ENCODE measurements around the gene LRP5.

LRP5 gene

DNA sequence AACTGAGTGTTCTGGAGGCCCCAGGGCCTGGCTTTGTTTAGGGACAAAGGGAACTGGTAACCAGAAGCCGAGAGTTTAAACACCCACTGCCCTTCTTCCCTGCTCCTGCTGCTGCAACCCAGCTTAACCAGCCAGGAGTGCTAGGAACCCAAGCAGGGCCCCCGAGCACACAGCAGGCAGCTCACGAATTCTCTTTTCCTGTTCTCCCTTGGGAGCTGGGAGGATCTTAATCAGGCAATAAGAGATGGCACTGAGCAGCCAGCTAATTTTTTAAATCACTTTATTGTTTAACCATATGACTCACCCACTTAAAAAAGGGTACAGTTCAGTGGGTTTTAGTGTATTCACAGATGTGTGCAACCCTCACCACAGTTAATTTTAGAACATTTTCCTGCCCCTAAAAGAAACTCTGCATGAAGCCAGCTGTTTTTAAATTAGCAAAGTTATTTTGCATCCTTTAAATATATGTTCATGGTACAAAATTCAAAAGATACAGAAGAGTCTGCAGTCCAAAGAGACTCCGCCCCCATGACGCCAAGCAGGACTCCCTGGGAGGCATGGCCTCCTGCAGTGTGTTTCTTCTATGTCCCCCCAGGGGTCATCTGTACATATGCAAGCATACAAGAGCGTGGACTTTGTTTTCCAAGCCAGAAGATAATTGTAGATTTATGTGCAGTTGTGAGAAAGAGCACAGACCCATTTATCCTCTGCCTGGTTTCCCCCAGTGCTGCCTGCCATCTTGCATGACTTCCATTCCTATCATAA lies 129.3 kb downstream of the LRP5 start:
- Histone ChIP-seq H3K4me2 (no peak overlapping the region), H3K4me1 (ENCODE audit: low read depth, poor library complexity, severe bottlenecking) (no peaks in the 10 kb centered on the region), H3K27ac (no peak overlapping the region), H2AFZ (ENCODE audit: low read depth) (no peak overlapping the region), H4K20me1 (ENCODE audit: insufficient read depth) (no peaks in the 10 kb centered on the region), H3K9ac (no peak overlapping the region), H3K79me2 (ENCODE audit: insufficient read depth, low read depth) (no peaks in the 10 kb centered on the region), H3K36me3 (ENCODE audit: insufficient read depth) (no peaks in the 10 kb centered on the region), H3K27me3 (ENCODE audit: insufficient read depth, low read depth) (no peaks in the 10 kb centered on the region), H3K4me3 (IDR thresholded peaks at IDR 0.05; ENCODE audit: insufficient read depth, low read depth, low read length) (no peak overlapping the region)
- TF ChIP-seq, protein P1, sequence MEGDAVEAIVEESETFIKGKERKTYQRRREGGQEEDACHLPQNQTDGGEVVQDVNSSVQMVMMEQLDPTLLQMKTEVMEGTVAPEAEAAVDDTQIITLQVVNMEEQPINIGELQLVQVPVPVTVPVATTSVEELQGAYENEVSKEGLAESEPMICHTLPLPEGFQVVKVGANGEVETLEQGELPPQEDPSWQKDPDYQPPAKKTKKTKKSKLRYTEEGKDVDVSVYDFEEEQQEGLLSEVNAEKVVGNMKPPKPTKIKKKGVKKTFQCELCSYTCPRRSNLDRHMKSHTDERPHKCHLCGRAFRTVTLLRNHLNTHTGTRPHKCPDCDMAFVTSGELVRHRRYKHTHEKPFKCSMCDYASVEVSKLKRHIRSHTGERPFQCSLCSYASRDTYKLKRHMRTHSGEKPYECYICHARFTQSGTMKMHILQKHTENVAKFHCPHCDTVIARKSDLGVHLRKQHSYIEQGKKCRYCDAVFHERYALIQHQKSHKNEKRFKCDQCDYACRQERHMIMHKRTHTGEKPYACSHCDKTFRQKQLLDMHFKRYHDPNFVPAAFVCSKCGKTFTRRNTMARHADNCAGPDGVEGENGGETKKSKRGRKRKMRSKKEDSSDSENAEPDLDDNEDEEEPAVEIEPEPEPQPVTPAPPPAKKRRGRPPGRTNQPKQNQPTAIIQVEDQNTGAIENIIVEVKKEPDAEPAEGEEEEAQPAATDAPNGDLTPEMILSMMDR (conservative IDR thresholded peaks at IDR 0.05; ENCODE audit: low read depth, low read length): no peak

DNA sequence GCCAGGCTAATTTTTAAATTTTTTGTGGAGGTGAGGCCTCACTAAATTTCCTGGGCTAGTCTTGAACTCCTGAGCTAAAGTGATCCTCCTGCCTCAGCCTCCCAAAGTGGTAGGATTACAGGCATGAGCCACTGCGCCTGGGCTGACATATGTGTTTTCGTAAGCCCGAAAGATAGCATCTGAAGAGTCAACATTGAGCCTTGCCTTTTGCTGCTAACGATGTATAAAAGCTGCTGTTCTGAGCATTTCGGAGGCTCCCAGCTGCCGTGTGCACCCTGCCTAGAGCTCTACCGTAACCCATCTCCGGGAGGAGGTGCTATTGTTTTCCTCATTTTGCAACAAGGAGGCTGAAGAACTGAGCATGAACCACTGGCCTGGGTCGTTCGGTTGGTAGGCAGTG lies 130.0 kb downstream of the LRP5 start:
- no peaks in the 10 kb centered on the region for H3K27me3 ChIP-seq (ENCODE audit: insufficient read depth, low read depth)
- H3K36me3 ChIP-seq (ENCODE audit: insufficient read depth): no peaks in the 10 kb centered on the region
- TF ChIP-seq, protein P1 (conservative IDR thresholded peaks at IDR 0.05; ENCODE audit: low read depth, low read length): no peak
- H2AFZ ChIP-seq (ENCODE audit: low read depth): no peak overlapping the region
- no peak overlapping the region for H3K4me2 ChIP-seq
- H3K9ac ChIP-seq: no peak overlapping the region
- H3K27ac ChIP-seq: no peak overlapping the region
- H3K4me3 ChIP-seq (IDR thresholded peaks at IDR 0.05; ENCODE audit: insufficient read depth, low read depth, low read length): no peak overlapping the region
- H4K20me1 ChIP-seq (ENCODE audit: insufficient read depth): no peaks in the 10 kb centered on the region
- H3K79me2 ChIP-seq (ENCODE audit: insufficient read depth, low read depth): no peaks in the 10 kb centered on the region
- H3K4me1 ChIP-seq (ENCODE audit: low read depth, poor library complexity, severe bottlenecking): peaks cover 2% of the 10 kb centered on the region

DNA sequence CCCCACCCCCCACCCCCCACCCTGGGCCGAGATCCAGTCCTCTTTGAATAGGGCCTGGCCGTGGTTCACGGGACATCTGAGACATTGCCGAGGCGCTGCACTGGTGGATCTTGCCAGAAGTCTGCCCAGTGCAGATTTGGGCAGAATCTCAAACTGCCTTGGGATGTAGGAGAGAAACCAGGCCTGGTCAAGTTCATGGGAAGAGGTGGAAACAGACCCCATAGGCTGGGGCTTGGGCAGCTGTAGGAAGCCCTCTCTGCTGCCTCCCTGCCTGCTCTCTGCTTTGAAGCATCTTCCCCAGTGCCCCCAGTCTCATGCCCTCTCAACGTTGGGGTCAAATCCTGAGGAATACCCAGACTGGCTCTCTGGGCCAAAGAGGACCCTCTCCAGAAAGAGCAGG lies 132.2 kb downstream of the LRP5 start:
- H4K20me1 ChIP-seq (ENCODE audit: insufficient read depth): no peaks in the 10 kb centered on the region
- H3K27ac ChIP-seq: no peak overlapping the region
- no peak overlapping the region for H3K4me3 ChIP-seq (IDR thresholded peaks at IDR 0.05; ENCODE audit: insufficient read depth, low read depth, low read length)
- peaks cover 3% of the 10 kb centered on the region for H3K4me1 ChIP-seq (ENCODE audit: low read depth, poor library complexity, severe bottlenecking)
- no peaks in the 10 kb centered on the region for H3K36me3 ChIP-seq (ENCODE audit: insufficient read depth)
- no peak overlapping the region for H3K9ac ChIP-seq
- no peak overlapping the region for H2AFZ ChIP-seq (ENCODE audit: low read depth)
- H3K79me2 ChIP-seq (ENCODE audit: insufficient read depth, low read depth): no peaks in the 10 kb centered on the region
- TF ChIP-seq, protein P1 (conservative IDR thresholded peaks at IDR 0.05; ENCODE audit: low read depth, low read length): no peak
- no peak overlapping the region for H3K4me2 ChIP-seq
- no peaks in the 10 kb centered on the region for H3K27me3 ChIP-seq (ENCODE audit: insufficient read depth, low read depth)

DNA sequence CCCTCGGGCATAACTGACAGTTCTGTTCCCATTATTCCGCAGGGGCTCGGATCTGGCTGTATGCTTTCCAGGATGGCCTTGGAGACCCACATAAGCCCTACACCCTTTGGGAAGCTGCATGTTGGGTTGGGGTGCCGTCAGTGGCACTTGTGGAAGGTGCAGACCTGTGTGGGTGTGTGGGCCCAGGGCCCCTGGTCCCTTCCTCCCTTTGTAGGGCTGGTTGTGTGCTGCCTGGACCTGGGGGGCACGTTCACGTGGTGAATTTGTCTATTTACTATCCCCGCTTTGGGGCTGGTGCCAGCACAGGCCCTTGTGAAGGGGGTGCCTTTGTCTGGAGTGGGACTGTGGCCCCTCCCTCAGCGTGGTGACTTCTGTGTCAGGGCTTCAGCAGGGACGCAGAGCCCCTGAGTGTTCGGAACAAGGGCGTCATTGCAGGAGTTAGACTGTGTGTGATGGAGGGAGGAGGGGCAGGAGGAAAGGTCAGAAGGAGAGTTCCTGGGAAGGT lies 133.2 kb downstream of the LRP5 start:
- Histone ChIP-seq H3K79me2 (ENCODE audit: insufficient read depth, low read depth) (no peaks in the 10 kb centered on the region), H3K4me3 (IDR thresholded peaks at IDR 0.05; ENCODE audit: insufficient read depth, low read depth, low read length) (no peak overlapping the region), H3K27ac (no peak overlapping the region), H3K4me2 (no peak overlapping the region), H4K20me1 (ENCODE audit: insufficient read depth) (no peaks in the 10 kb centered on the region), H3K4me1 (ENCODE audit: low read depth, poor library complexity, severe bottlenecking) (peaks cover 3% of the 10 kb centered on the region), H3K27me3 (ENCODE audit: insufficient read depth, low read depth) (no peaks in the 10 kb centered on the region), H2AFZ (ENCODE audit: low read depth) (no peak overlapping the region), H3K9ac (no peak overlapping the region), H3K36me3 (ENCODE audit: insufficient read depth) (no peaks in the 10 kb centered on the region)
- TF ChIP-seq, protein P1 (conservative IDR thresholded peaks at IDR 0.05; ENCODE audit: low read depth, low read length): no peak

All from KMS-11 (cell line).